ENCODE measurements around the gene PPP1R16B.
A peak's percentile ranks its signal among the peaks of the same experiment; 100 is the strongest.
"Not testable (repeated sequence)": the region's sequence is repeated elsewhere in the genome, so short reads cannot be mapped to it uniquely, and the experiment has no call there.

Gene PPP1R16B

DNA sequence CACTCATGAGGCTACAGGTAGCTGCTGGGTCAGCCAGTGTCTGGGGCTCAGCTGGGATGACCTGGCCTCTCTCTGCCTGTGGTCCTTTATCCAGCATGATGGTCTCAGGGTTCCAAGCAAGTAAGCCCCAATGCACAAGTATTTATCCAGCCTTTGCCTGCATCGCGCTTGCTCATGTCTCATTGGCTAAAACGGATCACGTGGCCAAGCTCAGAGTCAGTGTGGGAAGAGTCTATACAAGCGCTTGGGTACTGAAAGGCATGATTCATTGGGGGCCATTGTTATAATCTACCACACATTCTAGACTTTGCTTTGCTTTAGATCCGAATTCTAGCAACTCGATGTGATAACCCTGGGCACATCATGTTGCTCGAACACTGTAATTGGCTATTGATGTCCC is 48.3 kb downstream of the PPP1R16B start:
- DNase-seq (ENCODE audit: low read depth, low spot score) = no peak

DNA sequence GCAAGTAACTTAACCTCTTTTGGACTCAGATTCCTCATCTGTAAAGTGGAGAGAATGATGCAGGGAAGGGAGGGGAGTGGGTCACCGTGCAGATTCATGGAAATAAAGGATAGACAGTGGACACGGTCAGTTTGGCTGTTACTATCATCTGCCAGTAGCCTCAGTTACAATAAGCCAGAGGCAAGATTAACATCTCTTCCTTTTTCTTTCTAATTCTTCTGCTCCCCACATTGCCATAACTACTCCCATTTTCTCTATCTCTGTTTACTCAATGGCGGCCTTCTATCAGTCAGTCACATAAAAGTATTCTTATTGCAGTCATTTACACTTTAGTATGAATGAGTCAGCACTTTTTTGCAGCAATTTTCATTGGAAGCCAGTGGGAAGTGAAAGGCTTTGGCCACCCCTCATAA is 49.2 kb downstream of the PPP1R16B start:
- no peak for DNase-seq (ENCODE audit: low read depth, low spot score)

DNA sequence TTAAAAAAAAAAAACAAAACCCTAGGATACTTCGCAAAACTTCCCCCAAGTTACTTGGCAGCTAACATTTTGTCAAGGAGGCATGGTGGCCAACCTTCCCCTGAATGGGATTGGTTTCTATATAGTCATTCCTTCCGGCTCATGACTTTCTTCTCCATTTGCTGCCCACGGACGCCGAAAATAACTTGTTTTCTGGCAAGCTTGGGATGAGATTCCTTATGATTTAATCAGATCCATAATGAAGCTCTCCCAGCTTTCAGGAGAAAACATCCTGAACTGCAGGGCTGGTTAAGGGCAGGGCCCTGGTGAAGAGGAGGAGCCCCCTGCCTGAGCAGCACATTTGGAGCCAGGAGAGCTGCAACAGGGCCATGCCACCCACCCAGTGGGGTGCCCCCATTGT is 49.9 kb downstream of the PPP1R16B start:
- no peak for DNase-seq (ENCODE audit: low read depth, low spot score)

DNA sequence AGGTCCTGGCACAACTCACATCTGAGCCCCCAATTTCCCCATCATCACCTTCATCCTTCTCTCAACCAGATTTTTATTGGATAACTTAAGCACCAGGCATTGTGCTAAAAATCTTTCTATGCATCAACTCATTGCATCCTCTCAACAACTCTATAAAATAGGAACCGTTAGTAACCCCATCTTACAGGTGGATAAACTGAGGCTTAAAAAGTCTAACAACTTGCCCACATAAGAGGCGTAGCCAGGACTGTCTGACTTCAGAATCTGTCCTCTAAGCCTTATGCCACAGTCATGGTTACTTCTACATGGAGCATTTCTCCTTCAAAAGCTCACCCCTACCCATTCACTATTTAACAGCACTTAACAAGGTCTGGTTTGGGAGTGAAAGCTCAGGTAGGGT is 51.1 kb downstream of the PPP1R16B start:
- DNase-seq (ENCODE audit: low read depth, low spot score) = no peak

DNA sequence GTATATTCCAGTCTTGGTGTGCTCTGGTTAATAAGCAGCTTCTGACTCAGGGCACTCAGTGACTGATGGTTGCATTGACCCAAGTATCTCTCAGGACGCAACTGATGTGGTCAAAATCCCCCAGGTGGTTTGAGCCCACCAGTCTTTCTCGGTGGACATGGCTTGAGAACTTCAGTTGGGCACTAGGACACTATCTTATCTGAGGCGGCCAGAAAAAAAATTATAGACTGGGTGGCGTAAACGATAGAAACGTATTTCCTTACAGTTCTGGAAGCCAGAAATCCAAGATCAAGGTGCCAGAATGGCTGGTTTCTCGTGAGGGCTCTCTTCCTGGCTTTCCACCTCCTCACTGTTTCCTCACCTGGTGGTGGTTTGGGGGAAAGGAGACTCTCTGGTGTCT is 52.2 kb downstream of the PPP1R16B start:
- DNase-seq (ENCODE audit: low read depth, low spot score) = no peak

DNA sequence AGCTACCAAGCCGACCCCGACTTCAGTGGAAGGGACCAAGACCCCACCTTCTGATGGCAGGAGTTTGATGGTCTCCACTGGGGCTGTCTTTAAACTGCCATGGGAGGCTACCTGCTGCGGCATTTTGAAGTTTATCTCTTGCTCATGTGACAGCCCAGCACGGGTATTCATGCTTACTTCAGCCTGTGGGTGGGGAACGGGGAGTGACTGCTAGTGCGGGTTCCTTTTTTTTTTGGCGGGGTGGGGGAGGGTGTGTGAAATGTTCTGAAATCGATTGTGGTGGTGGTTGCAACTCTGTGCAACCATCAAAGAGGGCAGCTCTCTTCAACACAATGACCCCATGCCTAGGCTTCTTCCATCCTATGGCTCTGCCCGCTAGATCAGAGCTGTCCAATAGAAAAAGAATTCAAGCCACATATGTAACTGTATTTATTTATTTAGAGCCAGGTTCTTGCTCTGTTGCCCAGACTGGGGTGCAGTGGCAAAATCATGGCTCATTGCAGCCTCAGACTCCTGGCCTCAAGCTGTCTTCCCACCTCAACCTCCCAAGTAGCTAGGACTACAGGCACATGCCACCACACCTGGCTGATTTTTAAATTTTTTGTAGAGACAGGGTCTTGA is 53.7 kb downstream of the PPP1R16B start:
- DNase-seq (ENCODE audit: low read depth, low spot score) = no peak

DNA sequence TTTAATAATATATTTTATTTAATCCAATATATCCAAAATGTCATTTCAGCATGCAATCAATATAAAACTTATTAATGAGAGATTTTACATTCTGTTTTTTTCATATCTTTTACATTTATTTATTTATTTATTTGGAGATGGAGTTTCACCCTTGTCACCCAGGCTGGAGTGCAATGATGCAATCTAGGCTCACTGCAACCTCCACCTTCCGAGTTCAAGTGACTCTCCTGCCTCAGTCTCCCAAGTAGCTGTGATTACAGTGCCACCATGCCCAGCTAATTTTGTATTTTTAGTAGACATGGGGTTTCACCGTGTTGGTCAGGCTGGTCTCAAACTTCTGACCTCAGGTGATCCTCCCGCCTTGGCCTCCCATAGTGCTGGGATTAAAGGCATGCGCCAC is 54.4 kb downstream of the PPP1R16B start:
- DNase-seq (ENCODE audit: low read depth, low spot score) = not testable (repeated sequence)

DNA sequence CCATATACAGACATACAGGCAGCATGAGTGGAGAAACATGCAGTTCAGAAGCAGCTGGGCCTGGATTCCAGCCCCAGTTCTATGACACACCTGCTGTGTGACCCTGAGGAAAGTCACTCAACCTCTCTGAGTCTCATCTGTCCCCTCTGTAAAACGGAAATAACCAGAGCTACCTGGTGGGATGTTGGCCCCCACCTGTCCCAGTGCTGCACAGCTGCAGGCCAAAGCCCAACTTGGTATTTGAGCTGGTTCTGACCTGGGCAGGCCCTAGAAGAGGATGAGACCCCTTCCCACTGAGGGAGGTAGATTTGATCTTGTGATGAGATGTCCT is 55.5 kb downstream of the PPP1R16B start:
- no peak for DNase-seq (ENCODE audit: low read depth, low spot score)

DNA sequence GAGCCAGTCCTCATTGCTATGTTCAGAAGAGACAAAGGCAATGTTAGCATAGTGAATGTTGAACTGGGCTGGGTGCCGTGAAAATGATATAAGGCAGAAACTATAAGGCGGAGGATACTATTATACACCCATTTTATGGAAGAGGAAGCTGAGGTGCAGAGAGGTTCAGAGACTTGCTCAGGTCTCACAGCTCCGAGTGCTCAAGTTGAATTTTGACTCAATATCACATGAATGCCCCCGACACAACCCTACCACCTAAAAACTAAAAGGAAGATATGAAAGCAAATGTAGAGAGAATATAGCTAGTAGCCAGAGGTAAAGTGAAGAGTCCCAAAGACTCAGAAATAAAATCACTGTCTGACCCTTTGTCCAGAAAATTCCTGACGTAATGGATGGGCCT is 56.7 kb downstream of the PPP1R16B start:
- no peak for DNase-seq (ENCODE audit: low read depth, low spot score)

DNA sequence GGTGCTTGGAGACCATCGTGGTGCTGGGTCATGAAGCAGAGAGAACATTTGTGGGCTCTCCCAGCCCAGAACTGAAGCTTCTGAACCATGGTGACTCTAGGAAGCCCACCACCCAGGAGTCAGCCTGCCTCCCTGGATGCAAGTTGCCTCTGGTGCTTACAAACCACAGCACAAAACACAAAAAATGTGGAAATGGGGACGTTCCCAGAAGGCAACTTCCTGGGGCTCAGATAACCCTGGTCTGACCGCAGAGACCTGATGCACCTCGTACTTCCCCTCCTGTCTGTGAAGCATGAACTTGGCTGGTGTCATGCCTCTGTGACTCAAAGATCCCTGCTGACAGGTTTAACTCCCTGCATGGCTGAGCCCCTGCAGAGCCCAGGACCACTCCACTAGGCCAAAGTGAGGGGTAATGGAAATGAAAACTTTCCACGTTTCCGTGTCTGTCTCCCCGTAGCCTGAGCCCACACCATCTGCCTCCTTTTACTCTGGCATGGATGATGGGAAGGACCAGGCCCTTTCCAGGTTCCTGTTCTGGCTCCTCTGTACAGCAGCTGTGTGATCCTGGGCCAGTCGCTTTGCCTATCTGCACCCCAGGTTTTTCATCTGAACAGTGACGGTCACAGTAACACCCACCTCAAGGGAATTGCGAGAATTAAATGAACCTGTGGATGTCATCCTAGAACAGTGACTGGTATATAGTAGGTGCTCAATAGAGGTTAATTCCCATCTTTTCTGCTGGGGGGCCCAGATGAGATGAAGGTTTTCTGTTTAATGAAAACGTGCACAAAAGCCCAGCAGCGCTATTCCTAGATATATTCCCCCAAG is 57.7 kb downstream of the PPP1R16B start:
- DNase-seq (ENCODE audit: low read depth, low spot score) = no peak

DNA sequence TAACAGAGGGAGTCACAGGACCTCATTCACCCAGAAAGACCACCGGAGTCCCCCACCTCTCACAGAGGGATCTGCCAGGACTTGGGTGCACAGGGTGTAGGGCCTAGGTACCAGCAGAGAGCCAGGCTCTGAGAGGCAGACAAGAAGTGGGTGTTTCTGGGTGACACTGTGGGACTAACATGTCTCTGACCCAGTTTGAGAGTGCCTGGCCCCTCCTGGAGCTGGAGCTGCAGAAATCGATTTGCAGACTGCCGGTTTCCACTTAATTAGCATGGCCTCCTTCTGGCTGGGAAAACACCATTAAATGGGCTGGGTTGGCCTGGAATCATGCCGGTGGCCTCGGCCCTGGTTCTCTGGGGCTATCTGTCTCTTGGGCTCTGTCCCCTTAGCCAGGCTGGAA is 59.2 kb downstream of the PPP1R16B start:
- DNase-seq (ENCODE audit: low read depth, low spot score) = no peak

DNA sequence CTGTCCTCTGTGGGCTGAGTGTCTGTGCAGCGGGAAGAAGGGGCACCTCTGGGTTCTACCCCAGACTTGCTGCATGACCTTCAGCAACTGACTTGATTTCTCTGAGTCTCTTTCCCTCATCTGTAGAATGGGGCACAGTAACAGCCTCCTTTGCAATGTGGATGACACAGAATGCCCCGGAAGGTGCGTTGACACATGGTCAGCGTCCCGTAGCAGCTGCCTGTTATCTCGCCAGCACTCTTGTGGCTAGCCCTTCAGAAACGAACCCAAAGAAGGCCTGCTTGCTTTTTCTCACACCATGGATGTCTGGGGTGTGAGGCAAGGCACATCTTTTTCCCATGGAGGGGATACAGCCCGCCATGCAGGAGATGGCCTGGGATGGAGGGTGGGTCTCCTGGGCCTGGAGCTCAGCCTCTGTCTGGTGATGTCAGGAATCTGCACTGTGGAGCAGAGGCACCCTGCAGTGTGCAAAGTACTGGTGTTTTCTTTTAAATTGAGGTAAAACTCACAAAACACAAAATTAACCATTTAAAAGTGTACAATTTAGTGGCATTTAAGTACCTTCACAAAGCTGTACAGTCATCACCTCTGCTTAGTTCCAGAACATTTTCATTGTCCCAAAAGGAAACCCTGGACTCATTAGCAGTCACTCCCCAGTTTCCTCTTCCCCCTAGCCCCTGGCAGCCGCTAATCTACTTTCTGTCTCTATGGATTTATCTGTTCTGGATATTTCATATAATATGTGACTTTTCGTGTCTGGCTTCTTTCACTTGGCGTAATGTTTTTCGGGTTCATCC is 61.0 kb downstream of the PPP1R16B start:
- no peak for DNase-seq (ENCODE audit: low read depth, low spot score)

DNA sequence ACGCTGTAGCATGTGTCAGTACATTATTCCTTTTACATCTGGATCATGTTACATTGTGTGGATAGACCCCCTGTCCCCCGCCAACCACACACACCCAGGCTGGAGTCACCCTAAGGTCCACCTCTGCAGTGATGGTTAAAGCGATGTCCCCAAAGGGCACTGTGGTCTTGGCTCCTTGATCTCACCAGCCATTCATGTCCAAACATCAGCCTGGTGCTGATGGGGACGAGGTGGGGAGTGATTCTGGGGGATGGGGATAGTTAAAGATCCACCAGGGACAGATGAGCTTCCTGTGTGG is 61.5 kb downstream of the PPP1R16B start:
- DNase-seq (ENCODE audit: low read depth, low spot score) = no peak

DNA sequence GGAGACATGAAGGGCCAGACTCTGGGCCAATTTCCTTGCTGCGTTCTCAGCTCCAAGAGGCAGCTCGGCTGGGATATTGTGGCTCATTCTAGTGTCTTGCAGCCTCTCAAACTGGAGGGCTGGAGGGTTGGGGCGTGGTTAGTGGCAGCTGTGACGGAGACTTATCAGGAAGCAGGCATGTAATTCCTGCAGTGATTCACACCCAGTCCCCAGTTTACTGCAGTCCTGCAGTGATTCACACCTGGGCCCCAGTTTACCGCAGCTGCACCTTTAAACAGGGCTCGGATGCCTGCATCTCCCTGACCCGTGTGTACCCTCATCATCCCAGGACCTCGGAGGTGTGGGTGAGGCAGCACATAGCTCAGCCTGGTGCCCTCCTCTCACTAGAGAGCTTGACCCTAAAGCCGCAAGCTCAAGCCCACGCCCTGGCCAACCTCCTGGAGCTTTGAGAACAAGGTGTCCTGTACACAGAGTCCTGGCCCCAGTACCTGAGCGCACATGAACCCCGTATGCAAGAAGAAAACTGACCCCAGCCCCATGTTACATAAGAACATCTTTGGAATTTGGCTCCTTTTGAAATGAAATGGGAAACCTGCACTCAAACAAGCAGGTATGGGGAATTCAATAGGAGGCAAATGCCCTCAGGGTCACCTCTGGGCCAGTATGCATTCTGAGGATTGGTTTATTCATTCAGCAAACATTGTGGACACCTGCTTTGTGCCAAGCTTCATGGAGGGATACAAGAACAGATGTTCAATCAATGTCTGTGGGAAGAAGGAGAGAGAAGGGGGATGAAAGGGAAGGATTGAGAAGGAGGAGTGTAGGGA is 65.4 kb downstream of the PPP1R16B start:
- DNase-seq (ENCODE audit: low read depth, low spot score) = no peak

DNA sequence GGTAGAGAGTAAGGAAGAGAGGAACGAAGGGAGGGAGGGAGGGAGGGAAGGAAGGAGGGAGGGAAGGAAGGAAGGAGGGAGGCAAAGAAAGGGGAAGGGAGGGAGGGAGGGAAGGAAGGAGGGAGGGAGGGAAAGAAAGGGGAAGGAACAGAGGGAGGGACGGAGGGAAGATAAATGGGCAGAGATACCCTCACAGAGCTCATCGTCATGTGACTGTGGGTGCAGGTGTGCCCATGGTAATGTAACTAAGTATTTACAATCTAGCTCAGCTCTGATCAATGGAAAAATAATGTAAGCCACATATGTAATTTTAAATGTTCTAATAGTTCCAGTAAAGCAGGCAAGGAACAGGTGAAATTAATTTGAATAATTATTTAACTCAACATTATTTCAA is 66.1 kb downstream of the PPP1R16B start:
- DNase-seq (ENCODE audit: low read depth, low spot score) = no peak

DNA sequence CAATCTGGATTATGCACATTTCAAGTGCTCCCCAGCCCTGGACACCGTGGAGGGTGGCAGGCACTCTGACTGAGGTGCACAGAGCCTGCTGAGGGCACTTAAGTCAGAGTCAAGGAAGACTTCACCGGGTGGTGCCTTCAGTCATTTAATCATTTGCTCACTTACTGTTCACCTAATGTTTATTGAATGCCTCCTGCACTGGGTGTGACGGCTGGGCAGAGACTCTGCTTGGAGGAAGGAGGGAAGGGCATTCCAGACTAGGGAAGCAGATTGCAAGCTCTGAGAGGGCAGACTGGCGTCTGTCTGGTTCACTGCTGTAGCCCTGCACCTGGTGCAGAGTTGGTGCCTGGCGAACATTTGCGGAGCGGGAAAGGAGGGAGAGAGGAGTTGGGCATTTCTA is 66.5 kb downstream of the PPP1R16B start:
- no peak for DNase-seq (ENCODE audit: low read depth, low spot score)

DNA sequence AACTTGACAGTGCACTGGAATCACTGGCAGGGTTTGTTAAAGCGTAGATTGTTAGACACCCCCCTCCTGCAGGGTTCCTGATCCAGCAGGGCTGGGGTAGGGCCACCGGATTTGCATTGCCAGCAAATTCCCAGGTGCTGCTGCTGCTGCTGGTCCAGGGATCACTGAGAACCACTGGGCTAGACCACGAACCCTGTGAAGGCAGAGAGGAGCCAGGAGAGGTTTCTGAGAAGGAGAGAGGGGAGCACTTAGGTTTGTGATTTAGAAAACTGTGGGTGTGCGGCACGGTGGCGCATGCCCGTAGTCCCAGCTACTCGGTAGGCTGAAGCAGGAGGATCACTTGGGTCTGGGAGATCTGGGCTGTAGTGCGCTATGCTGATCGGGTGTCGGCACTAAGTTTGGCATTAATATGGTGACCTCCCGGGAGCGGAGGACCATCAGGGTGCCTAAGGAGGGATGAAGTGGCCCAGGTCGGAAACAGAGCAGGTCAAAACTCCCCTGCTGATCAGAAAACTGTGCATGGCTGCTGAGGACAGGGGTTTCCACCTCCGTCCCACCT is 67.1 kb downstream of the PPP1R16B start:
- DNase-seq (ENCODE audit: low read depth, low spot score) = no peak

DNA sequence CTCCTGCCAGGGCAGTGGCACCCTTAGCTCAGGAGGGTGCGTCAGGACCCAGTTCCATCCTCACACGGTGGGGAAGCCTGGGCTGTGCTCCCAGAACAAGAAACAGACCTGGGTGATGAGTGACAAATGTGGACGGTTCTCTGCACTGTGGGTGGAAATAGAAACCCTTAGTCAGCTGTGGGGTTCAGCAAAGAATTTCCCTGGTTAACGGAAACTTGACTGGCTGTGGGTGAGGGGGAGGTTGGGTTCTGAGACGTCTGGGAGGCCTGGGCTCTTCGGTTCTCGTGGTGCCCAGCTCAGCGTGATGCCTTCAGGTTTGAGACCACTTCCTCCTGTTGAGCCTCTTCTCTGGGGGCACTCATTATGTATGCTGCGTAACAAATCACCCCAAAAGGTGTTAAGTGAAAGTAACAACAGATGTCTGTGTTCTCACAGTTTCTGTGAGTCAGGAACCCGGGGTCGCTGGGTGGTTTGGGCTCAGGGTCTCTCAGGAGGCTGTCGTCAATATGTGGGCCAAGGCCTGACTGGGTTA is 67.6 kb downstream of the PPP1R16B start:
- peak; percentile 72 for DNase-seq (ENCODE audit: low read depth, low spot score)

DNA sequence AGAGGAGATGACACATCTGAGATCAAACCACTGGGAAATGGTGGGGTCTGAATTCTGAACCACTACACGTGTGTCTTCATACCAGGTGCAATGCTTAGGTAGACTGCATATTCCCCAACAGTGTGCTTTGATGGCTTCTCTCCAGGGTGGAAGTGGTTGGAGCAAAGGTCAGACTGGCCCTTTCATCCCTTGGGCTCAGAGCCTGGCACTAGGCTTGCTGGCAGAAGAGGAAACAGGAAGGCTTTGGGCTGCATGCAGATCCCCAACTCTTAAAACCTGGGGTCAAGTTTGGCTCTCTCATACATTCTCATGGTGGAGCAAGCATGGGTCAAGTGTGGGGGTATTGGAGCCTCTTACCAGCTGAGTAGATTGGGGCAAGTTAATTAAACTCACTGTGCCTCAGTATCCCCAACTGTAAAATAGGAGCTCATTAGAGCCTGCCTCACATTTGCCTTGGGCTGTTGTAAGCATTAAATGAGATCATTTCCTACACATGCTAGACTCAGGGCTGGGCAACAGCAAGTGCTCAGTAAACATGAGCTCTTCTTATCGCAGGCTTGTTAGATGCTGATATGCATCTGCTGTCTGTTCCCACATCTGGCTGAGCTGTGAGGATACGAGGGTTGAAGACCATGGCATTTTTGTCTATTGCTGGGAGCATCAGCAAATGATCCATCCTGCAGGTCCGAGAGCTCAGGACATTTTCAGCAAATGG is 69.1 kb downstream of the PPP1R16B start:
- no peak for DNase-seq (ENCODE audit: low read depth, low spot score)

DNA sequence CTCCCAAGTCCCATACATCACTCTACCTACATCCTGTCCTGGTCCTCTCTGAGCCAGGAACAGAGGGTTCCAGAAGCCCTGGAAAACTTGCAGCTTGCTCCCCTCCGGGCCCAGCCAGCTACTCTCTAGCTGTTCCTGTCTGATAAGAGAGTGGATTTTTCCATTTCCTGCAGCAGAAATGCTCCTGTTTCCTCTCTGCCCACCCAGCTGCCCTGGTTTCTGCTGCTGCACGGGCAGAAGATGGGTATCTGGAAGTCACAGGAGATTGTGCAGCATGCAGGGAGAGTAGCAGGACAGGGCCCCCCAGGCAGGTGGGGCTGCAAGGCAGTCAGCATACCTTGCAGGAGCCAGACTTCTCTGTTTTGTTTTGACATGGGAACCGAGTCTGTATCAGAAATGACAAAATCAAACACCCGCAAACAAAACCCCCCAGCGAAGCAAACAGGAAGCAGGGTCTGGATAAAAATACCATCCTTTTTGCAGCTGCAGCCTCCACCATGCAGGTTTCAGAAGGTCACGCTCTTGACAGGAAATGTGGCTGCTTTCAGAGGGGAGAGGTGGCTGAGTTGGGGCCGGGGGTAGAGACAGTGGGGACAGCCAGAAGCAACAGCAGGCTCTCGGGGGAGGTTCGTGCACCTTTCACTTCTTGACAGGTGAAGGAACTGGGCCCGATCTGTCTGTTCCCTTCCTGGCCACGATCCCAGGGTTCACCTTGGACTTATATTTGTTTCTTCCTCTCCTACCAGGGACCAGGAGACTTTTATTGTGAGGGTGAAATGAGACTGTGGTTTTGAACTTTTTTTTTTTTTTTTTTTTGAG is 69.9 kb downstream of the PPP1R16B start:
- DNase-seq (ENCODE audit: low read depth, low spot score) = no peak
